IPS DF 6.9 (cell line): ENCODE results near the gene GET4.
A peak's percentile ranks its signal among the peaks of the same experiment; 100 is the strongest.
"Not testable (repeated sequence)": the region's sequence is repeated elsewhere in the genome, so short reads cannot be mapped to it uniquely, and the experiment has no call there.

Experiments
- DNase-seq: peaks from one replicate; pipeline ENCODE4 v3.0.0-alpha.2; 2013; ENCODE audit warnings: low read depth, low spot score
- H3K27ac ChIP-seq: one replicate; pipeline ENCODE4 v1.5.1; 2013; ENCODE audit warnings: low read length, control low read depth
- H3K27me3 ChIP-seq: 2 replicates; pipeline ENCODE4 v1.6.1; 2013; ENCODE audit warnings: mild to moderate bottlenecking, low read length; ENCODE audit not compliant: control insufficient read depth, insufficient read depth
- H3K36me3 ChIP-seq: 2 replicates; pipeline ENCODE4 v1.6.1; 2013; ENCODE audit warnings: low read length; ENCODE audit not compliant: control insufficient read depth, insufficient read depth
- H3K4me1 ChIP-seq: 2 replicates; pipeline ENCODE4 v1.6.1; 2013; ENCODE audit warnings: low read length; ENCODE audit not compliant: control insufficient read depth, insufficient read depth
- H3K4me3 ChIP-seq: 2 replicates; pipeline ENCODE4 v1.5.1; 2013; ENCODE audit warnings: mild to moderate bottlenecking, low read length
- H3K9me3 ChIP-seq: 2 replicates; pipeline ENCODE4 v1.6.1; 2013; ENCODE audit warnings: low read length, inconsistent platforms; ENCODE audit not compliant: control insufficient read depth, insufficient read depth
- WGBS: extraction: QIAGEN DNeasy Blood & Tissue Kit; methylation state at CpG from one replicate; pipeline ENCODE4 v1.1.7; 2013; ENCODE audit warnings: mixed read lengths, missing lambda C conversion rate; ENCODE audit not compliant: insufficient read length, insufficient coverage; 5-methylcytosine and 5-hydroxymethylcytosine counted together

Gene GET4

GRCh38 chr7:938546-939185, 62.3 kb downstream of the GET4 start:
- Histone ChIP-seq H3K27me3 (no peaks in the 10 kb centered on the region), H3K4me3 (no peak overlapping the region), H3K9me3 (no peaks in the 10 kb centered on the region), H3K36me3 (no peaks in the 10 kb centered on the region; the same call in 1 of the 2 replicates), H3K27ac (no peak overlapping the region), H3K4me1 (no peaks in the 10 kb centered on the region)
- WGBS: no CpG with 5 or more reads among the region's 27 CpGs
- DNase-seq: no peak

GRCh38 chr7:939843-940242, 63.5 kb downstream of the GET4 start:
- WGBS: no CpG with 5 or more reads among the region's 4 CpGs
- no peaks in the 10 kb centered on the region for H3K9me3 ChIP-seq
- H3K27ac ChIP-seq: no peak overlapping the region
- H3K36me3 ChIP-seq: no peaks in the 10 kb centered on the region; the same call in 1 of the 2 replicates
- no peak for DNase-seq
- no peaks in the 10 kb centered on the region for H3K27me3 ChIP-seq
- no peaks in the 10 kb centered on the region for H3K4me1 ChIP-seq
- no peak overlapping the region for H3K4me3 ChIP-seq

GRCh38 chr7:940599-941408, 64.5 kb downstream of the GET4 start:
- no peak overlapping the region for H3K4me3 ChIP-seq
- H3K27ac ChIP-seq: no peak overlapping the region
- DNase-seq: no peak
- no peaks in the 10 kb centered on the region for H3K27me3 ChIP-seq
- H3K9me3 ChIP-seq: no peaks in the 10 kb centered on the region
- H3K36me3 ChIP-seq: no peaks in the 10 kb centered on the region; the same call in 1 of the 2 replicates
- WGBS: no CpG with 5 or more reads among the region's 2 CpGs
- H3K4me1 ChIP-seq: peaks cover 5% of the 10 kb centered on the region

GRCh38 chr7:943793-944192, 67.4 kb downstream of the GET4 start:
- not testable (repeated sequence) for H3K27ac ChIP-seq, H3K27me3 ChIP-seq, DNase-seq, H3K4me3 ChIP-seq, H3K4me1 ChIP-seq, H3K36me3 ChIP-seq, H3K9me3 ChIP-seq
- no CpG with 5 or more reads among the region's 4 CpGs for WGBS

- no CpG with 5 or more reads among the region's 5 CpGs for WGBS
- no peak overlapping the region for H3K27ac ChIP-seq
- DNase-seq: no peak
- H3K9me3 ChIP-seq: no peaks in the 10 kb centered on the region
- H3K27me3 ChIP-seq: no peaks in the 10 kb centered on the region
- H3K4me1 ChIP-seq: peaks cover 13% of the 10 kb centered on the region
- H3K4me3 ChIP-seq: no peak overlapping the region
- no peaks in the 10 kb centered on the region for H3K36me3 ChIP-seq
These were observed 68.4 kb downstream of the GET4 start for GRCh38 chr7:944744-945143.

GRCh38 chr7:945147-945555, 68.8 kb downstream of the GET4 start:
- H3K9me3 ChIP-seq: no peaks in the 10 kb centered on the region
- no peak overlapping the region for H3K27ac ChIP-seq
- no CpG with 5 or more reads among the region's 13 CpGs for WGBS

GRCh38 chr7:945556-946255, 69.4 kb downstream of the GET4 start:
- Histone ChIP-seq H3K27ac (no peak overlapping the region), H3K27me3 (no peaks in the 10 kb centered on the region), H3K9me3 (no peaks in the 10 kb centered on the region), H3K4me3 (no peak overlapping the region), H3K4me1 (peaks cover 13% of the 10 kb centered on the region), H3K36me3 (no peaks in the 10 kb centered on the region)
- no CpG with 5 or more reads among the region's 30 CpGs for WGBS
- DNase-seq: peak; percentile 78

More at GRCh38 chr7:945147-945555, 68.8 kb downstream of the GET4 start:
- no peaks in the 10 kb centered on the region for H3K36me3 ChIP-seq
- no peak overlapping the region for H3K4me3 ChIP-seq
- DNase-seq: no peak
- H3K4me1 ChIP-seq: peaks cover 13% of the 10 kb centered on the region
- no peaks in the 10 kb centered on the region for H3K27me3 ChIP-seq
